Endothelial cell (in vitro differentiated cells): Measurements from ENCODE around the gene NR3C1. TPM values are rescaled to one million over a fixed set of nuclear protein-coding genes. Genes with fewer than 3 reads are reported as not detected.

ENCODE experiments used
- DNase-seq: peaks from one replicate; pipeline ENCODE4 v3.0.0; 2021; ENCODE audit warnings: low spot score
- H3K27ac Mint-ChIP-seq: one replicate; pipeline ENCODE4 v1.8.0; 2021; ENCODE audit warnings: mixed read lengths, inconsistent platforms; ENCODE audit not compliant: unreplicated experiment
- H3K27me3 Mint-ChIP-seq: one replicate; pipeline ENCODE4 v1.8.0; 2021; ENCODE audit warnings: mild to moderate bottlenecking, moderate library complexity, mixed read lengths, inconsistent platforms; ENCODE audit not compliant: unreplicated experiment
- H3K36me3 Mint-ChIP-seq: one replicate; pipeline ENCODE4 v1.8.0; 2021; ENCODE audit warnings: mild to moderate bottlenecking, low read depth, mixed read lengths, inconsistent platforms; ENCODE audit not compliant: unreplicated experiment
- H3K4me1 Mint-ChIP-seq: one replicate; pipeline ENCODE4 v1.8.0; 2021; ENCODE audit warnings: mild to moderate bottlenecking, mixed read lengths, inconsistent platforms; ENCODE audit not compliant: unreplicated experiment
- H3K4me3 Mint-ChIP-seq: one replicate; pipeline ENCODE4 v1.8.0; 2021; ENCODE audit warnings: mild to moderate bottlenecking, mixed read lengths, inconsistent platforms; ENCODE audit not compliant: unreplicated experiment
- H3K9me3 Mint-ChIP-seq: one replicate; pipeline ENCODE4 v1.8.0; 2021; ENCODE audit warnings: mixed read lengths, inconsistent platforms; ENCODE audit not compliant: unreplicated experiment
- total RNA-seq: library from RNA; stranded (reverse); fragmentation: NEBNext Ultra II Directional; extraction: Animal tissue kit (Norgen Biotek cat#: 25700); gene quantifications from one replicate; pipeline ENCODE4 v1.2.1, GENCODE V29; 2021; ENCODE audit not compliant: unreplicated experiment
- TF ChIP-seq, protein P1 (sequence below): fragments of 200-600 bp; sonication (generic); IDR thresholded peaks from one replicate; pipeline ENCODE4 v1.5.0; 2021; ENCODE audit warnings: antibody characterized with exemption; ENCODE audit not compliant: unreplicated experiment

Gene NR3C1
- total RNA-seq, 1 donor from 2014 or later = 9.9 TPM

DNA sequence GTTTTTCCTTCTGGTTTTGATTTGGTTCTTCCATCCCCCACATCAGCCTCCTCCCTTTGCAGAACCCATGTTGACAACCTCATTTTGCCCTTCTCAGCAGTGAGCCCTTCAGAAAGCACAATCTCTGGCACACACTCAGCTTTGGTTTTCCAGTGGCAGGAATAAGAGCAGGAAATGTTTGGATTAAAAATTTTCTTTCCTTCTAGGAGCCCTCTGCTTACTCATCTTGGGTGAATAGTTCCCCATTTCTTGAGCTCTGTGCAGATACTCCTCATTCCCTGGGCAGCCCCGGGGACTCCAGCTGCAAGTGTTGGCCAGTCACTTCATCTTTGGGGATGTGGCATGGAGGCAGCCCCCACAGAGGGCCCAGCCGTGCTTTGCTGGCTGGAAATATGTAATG lies 170.5 kb downstream of the NR3C1 start:
- TF ChIP-seq, protein P1, sequence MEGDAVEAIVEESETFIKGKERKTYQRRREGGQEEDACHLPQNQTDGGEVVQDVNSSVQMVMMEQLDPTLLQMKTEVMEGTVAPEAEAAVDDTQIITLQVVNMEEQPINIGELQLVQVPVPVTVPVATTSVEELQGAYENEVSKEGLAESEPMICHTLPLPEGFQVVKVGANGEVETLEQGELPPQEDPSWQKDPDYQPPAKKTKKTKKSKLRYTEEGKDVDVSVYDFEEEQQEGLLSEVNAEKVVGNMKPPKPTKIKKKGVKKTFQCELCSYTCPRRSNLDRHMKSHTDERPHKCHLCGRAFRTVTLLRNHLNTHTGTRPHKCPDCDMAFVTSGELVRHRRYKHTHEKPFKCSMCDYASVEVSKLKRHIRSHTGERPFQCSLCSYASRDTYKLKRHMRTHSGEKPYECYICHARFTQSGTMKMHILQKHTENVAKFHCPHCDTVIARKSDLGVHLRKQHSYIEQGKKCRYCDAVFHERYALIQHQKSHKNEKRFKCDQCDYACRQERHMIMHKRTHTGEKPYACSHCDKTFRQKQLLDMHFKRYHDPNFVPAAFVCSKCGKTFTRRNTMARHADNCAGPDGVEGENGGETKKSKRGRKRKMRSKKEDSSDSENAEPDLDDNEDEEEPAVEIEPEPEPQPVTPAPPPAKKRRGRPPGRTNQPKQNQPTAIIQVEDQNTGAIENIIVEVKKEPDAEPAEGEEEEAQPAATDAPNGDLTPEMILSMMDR = no peak
- Mint-ChIP-seq H3K4me1 (no peaks in the 10 kb centered on the region), H3K36me3 (peaks cover 5% of the 10 kb centered on the region), H3K27me3 (peaks cover 6% of the 10 kb centered on the region), H3K4me3 (no peak overlapping the region), H3K27ac (no peak overlapping the region), H3K9me3 (no peaks in the 10 kb centered on the region)
- DNase-seq = no peak

DNA sequence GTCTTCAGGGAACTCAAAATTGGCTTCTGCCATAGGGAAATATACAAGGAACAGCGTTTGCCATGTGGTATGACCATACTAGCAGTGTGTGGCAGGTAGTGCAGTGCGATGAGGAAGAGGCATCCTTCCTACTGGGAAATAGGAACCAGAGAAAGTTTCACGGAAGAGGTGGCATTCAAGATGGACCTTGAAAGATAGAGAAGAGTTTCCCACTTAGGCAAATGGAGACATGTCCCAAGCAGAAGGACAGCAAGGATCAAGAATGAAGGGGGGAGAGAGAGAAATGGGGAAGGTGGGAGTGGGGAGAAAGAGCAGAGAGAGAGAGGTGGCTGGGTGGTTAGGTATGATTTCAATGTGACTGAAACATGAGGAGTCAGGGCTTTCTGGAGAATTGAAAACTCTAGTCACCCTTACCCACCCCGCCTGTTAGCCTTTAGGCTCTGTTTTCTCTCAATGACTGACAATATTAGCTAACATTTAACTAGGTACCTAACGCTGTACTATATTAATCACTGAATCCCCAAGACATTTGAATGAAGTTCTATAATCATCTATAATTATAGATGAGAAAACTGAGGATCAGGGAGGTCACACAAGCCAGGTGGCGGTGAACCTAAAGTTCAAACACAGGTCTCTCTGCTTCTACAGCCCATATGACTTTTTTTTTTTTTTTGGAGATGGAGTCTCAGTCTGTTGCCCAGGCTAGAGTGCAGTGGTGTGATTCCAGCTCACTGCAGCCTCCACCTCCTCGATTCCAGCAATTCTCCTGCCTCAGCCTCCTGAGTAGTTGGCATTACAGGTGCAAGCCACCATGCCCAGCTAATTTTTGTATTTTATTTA lies 171.3 kb downstream of the NR3C1 start:
- TF ChIP-seq, protein P1 = no peak
- DNase-seq = no peak
- H3K27me3 Mint-ChIP-seq = peaks cover 6% of the 10 kb centered on the region
- H3K9me3 Mint-ChIP-seq = no peaks in the 10 kb centered on the region
- no peaks in the 10 kb centered on the region for H3K4me1 Mint-ChIP-seq
- peaks cover 5% of the 10 kb centered on the region for H3K36me3 Mint-ChIP-seq
- H3K4me3 Mint-ChIP-seq = no peak overlapping the region
- H3K27ac Mint-ChIP-seq = no peak overlapping the region

DNA sequence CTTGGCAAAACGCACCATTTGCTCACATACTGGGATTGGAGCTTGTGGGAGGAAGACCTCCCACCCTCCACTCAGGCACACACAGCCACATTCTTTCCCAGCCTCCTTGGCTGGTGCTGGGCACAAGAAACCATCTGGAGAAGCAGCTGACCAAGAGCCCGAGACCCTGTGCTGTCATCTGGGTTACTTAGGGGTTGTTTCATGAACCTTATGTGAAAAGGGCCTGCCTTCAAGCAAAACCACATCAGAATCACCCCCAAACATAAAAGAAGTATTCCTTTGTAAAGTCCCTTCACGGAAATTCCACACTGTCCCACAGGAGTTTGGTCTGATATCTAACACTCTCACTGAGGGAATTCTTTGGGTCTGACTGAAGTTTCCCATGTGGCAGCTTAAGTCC lies 172.1 kb downstream of the NR3C1 start:
- H3K4me3 Mint-ChIP-seq = no peak overlapping the region
- no peaks in the 10 kb centered on the region for H3K9me3 Mint-ChIP-seq
- TF ChIP-seq, protein P1 = no peak
- no peak overlapping the region for H3K27ac Mint-ChIP-seq
- H3K27me3 Mint-ChIP-seq = peaks cover 6% of the 10 kb centered on the region
- DNase-seq = no peak
- H3K4me1 Mint-ChIP-seq = no peaks in the 10 kb centered on the region
- peaks cover 2% of the 10 kb centered on the region for H3K36me3 Mint-ChIP-seq

DNA sequence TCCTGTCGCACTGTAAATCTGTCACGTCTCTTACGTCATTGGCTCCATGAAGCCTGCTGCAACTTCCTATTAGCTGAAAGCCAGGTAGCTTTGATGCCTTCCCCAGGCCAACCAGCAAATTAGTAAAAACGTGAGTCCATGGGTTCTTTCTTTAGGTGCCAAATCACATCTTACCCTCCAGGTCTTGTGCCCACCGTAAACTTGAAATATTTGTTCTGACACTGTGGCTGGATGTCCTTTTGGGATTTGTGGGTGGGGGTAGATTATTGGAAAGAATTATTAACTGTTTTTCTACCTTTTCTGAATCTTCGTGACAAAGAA lies 172.8 kb downstream of the NR3C1 start:
- no peak for DNase-seq
- no peaks in the 10 kb centered on the region for H3K4me1 Mint-ChIP-seq

More for the DNA sequence above, 172.8 kb downstream of the NR3C1 start:
- H3K36me3 Mint-ChIP-seq = no peaks in the 10 kb centered on the region
- no peak overlapping the region for H3K4me3 Mint-ChIP-seq
- H3K27me3 Mint-ChIP-seq = peaks cover 6% of the 10 kb centered on the region
- no peak overlapping the region for H3K27ac Mint-ChIP-seq
- no peaks in the 10 kb centered on the region for H3K9me3 Mint-ChIP-seq
- TF ChIP-seq, protein P1 = no peak
